SH-SY5Y (cell line): Measurements from ENCODE around the gene ZNF687.

Experiments used
- GATA2 ChIP-seq: IDR thresholded peaks from 2 replicates; pipeline ENCODE4 v1.6.1; 2011; ENCODE audit warnings: mild to moderate bottlenecking, low read depth, low read length
- GATA3 ChIP-seq: IDR thresholded peaks from 2 replicates; pipeline ENCODE4 v1.6.1; 2011; ENCODE audit warnings: low read depth, mild to moderate bottlenecking, low read length, moderate library complexity

DNA sequence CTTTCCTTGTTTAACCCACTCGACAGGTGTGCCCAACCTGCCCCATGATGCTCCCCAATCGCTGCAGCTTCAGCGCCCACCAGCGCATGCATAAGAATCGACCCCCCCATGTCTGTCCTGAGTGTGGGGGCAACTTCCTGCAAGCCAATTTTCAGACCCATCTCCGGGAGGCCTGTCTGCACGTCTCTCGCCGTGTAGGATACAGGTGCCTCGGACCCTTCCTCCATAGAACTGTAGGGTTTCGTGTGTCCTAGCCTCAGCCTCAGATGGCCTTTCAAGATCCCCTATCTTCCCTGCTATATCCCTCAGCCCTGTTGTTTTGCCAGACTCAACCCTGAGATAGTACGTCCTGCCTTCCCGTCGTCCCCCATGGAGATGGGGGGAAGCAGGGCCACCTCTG, 6.4 kb downstream of the ZNF687 start:
- TF ChIP-seq GATA2 (no peak), GATA3 (no peak)
